ENCODE data around the gene YARS2. TPM values are rescaled to one million over a fixed set of nuclear protein-coding genes. Genes with fewer than 3 reads are reported as not detected.

YARS2 gene
- polyA plus RNA-seq, 2 of the 4 experiments (the other 2 are of a cell fraction), result 23.3 to 43.2 TPM

- TF ChIP-seq CHD4 (IDR thresholded peaks at IDR 0.05; ENCODE audit: borderline replicate concordance), result no peak
- peak; percentile 95 for TF ChIP-seq KDM5A (IDR thresholded peaks at IDR 0.05)
- no peak for TF ChIP-seq HDAC2 (IDR thresholded peaks at IDR 0.05)
- peak; percentile 4; the same call in 1 of the 2 replicates for TF ChIP-seq USF2 (IDR thresholded peaks at IDR 0.05)
- peak; percentile 20; the same call in 1 of the 2 replicates for TF ChIP-seq MAZ (IDR thresholded peaks at IDR 0.05; ENCODE audit: borderline replicate concordance, low read depth, low read length)
- TF ChIP-seq MYC (IDR thresholded peaks at IDR 0.05; ENCODE audit: borderline replicate concordance, low read length), result peak; percentile 78
- no peak for TF ChIP-seq ATOH8 (CRISPR knock-in tag; IDR thresholded peaks at IDR 0.05; ENCODE audit: low read depth)
- TF ChIP-seq FOSL2 (IDR thresholded peaks at IDR 0.05), result no peak
- peak; percentile 6; the same call in 1 of the 2 replicates for TF ChIP-seq FOSL2 (CRISPR knock-in tag; IDR thresholded peaks at IDR 0.05)
- TF ChIP-seq CTCF (IDR thresholded peaks at IDR 0.05), result peak; percentile 73
- peak; percentile 68 for TF ChIP-seq SMC3 (IDR thresholded peaks at IDR 0.05)
- TF ChIP-seq ESRRA (IDR thresholded peaks at IDR 0.05; ENCODE audit: borderline replicate concordance, low read length), result no peak
- no peak; the same call in 1 of the 2 replicates for TF ChIP-seq HMGXB4 (CRISPR knock-in tag; IDR thresholded peaks at IDR 0.05; ENCODE audit: borderline replicate concordance)
- TF ChIP-seq ZFP36 (IDR thresholded peaks at IDR 0.05; ENCODE audit: borderline replicate concordance, partially characterized antibody), result peak; percentile 49
- TF ChIP-seq GATA3 (IDR thresholded peaks at IDR 0.05; ENCODE audit: borderline replicate concordance), result 0 out of 2 replicates have a peak, but pooled peaks have one; percentile 11
- peak; percentile 67 to 70 for TF ChIP-seq RAD21 (conservative IDR thresholded peaks at IDR 0.05 in 1 of 2, IDR thresholded peaks at IDR 0.05 in 1 of 2)
- TF ChIP-seq POLR2A (IDR thresholded peaks at IDR 0.05; ENCODE audit: low read length), result peak; percentile 46; the same call in 1 of the 2 replicates
- peak; percentile 90 for TF ChIP-seq MAX (IDR thresholded peaks at IDR 0.05)
- peak; percentile 81 to 84 for ATAC-seq
- Histone ChIP-seq H3K4me3 (peak overlapping the region; percentile 70), H3K9me3 (no peaks in the 10 kb centered on the region), H3K27ac (peak overlapping the region; percentile 96), H3K4me2 (peak overlapping the region; percentile 96), H3K4me1 (peaks cover 13% of the 10 kb centered on the region)
- peak; percentile 70 to 90 for DNase-seq (ENCODE audit: low read depth in 1 of 2, low spot score in 1 of 2)
- ChIA-PET POLR2A (interaction anchor here (0.5 to 2.6 kb wide), 14 partner anchors 9 to 1267 kb away, joined by 3 to 38 read pairs (median 4); partner anchors contain the start of genes ALG10, DNM1L and PKP2), CTCF (interaction anchor here (0.6 to 4.8 kb wide), 60 partner anchors 10 to 1433 kb away, joined by 3 to 78 read pairs (median 5); partner anchors contain the start of genes ALG10, FGD4 and PKP2)
- under 1% methylated on average over 20 of the region's 40 CpGs for WGBS (ENCODE audit: missing lambda C conversion rate)
- no peak for FAIRE-seq
These were observed 545 bp downstream of the YARS2 start for GRCh38 chr12:32755051-32755653.

- no peak for TF ChIP-seq MAFK (IDR thresholded peaks at IDR 0.05; ENCODE audit: partially characterized antibody)
- no peak for TF ChIP-seq HMGXB4 (CRISPR knock-in tag; IDR thresholded peaks at IDR 0.05; ENCODE audit: borderline replicate concordance)
- TF ChIP-seq HDAC2 (IDR thresholded peaks at IDR 0.05), result no peak
- TF ChIP-seq RFX5 (IDR thresholded peaks at IDR 0.05), result no peak
- no peak for TF ChIP-seq EP300 (IDR thresholded peaks at IDR 0.05)
- TF ChIP-seq TP53 (CRISPR knock-in tag; IDR thresholded peaks at IDR 0.05), result no peak
- no peak for TF ChIP-seq SREBF2 (IDR thresholded peaks at IDR 0.05)
- no peak for TF ChIP-seq KDM5A (IDR thresholded peaks at IDR 0.05)
- TF ChIP-seq POLR2AphosphoS2 (conservative IDR thresholded peaks at IDR 0.05; ENCODE audit: low read length), result no peak
- no peak for TF ChIP-seq RARB (CRISPR knock-in tag; IDR thresholded peaks at IDR 0.05)
- no peak for TF ChIP-seq CEBPB (IDR thresholded peaks at IDR 0.05)
- Histone ChIP-seq H3K9me3 (no peaks in the 10 kb centered on the region), H3K4me1 (peaks cover 13% of the 10 kb centered on the region), H3K4me3 (peak overlapping the region; percentile 70), H3K27ac (peak overlapping the region in 1 of 2 experiments; percentile 96; a peak in 4 of 6 replicates), H3K4me2 (peak overlapping the region; percentile 96)
- POLR2A ChIA-PET, result interaction anchor here (1.4 to 2.6 kb wide), 3 partner anchors 75 to 1268 kb away, joined by 7 to 38 read pairs (median 12); partner anchors contain the start of genes ALG10 and DNM1L
- no peak for ATAC-seq
- FAIRE-seq, result no peak
- CTCF ChIA-PET, result interaction anchor here (0.6 to 4.8 kb wide), 10 partner anchors 9 to 1341 kb away, joined by 3 to 78 read pairs (median 8); partner anchors contain the start of genes ALG10 and FGD4
- no peak for DNase-seq (ENCODE audit: low read depth in 1 of 2, low spot score in 1 of 2)
- WGBS (ENCODE audit: missing lambda C conversion rate), result 74% methylated on average over 2 of the region's 2 CpGs
These were observed 1.6 kb downstream of the YARS2 start for GRCh38 chr12:32754111-32754510.

Data from A549 (cell line).